ENCODE data around the gene PODXL.
"Not testable (repeated sequence)": the region's sequence is repeated elsewhere in the genome, so short reads cannot be mapped to it uniquely, and the experiment has no call there.

Gene PODXL

GRCh38 chr7:131488361-131488760 is 68.1 kb downstream of the PODXL start:
- DNase-seq, result no peak

GRCh38 chr7:131487217-131487616 is 69.2 kb downstream of the PODXL start:
- no peak for DNase-seq

GRCh38 chr7:131486346-131486745 is 70.1 kb downstream of the PODXL start:
- DNase-seq, result no peak

GRCh38 chr7:131483586-131483985 is 72.8 kb downstream of the PODXL start:
- DNase-seq, result no peak

GRCh38 chr7:131482800-131483199 is 73.6 kb downstream of the PODXL start:
- DNase-seq, result no peak

- no peak for DNase-seq
These were observed 75.8 kb downstream of the PODXL start for GRCh38 chr7:131480384-131481315.

- DNase-seq, result no peak
These were observed 79.7 kb downstream of the PODXL start for GRCh38 chr7:131476740-131477139.

- DNase-seq, result no peak
These were observed 85.0 kb downstream of the PODXL start for GRCh38 chr7:131471250-131472004.

GRCh38 chr7:131467788-131468187 is 88.6 kb downstream of the PODXL start:
- DNase-seq, result no peak

GRCh38 chr7:131466735-131467365 is 89.6 kb downstream of the PODXL start:
- no peak for DNase-seq

- not testable (repeated sequence) for DNase-seq
These were observed 93.7 kb downstream of the PODXL start for GRCh38 chr7:131462715-131463114.

GRCh38 chr7:131462059-131462458 is 94.4 kb downstream of the PODXL start:
- no peak for DNase-seq

GRCh38 chr7:131459256-131459655 is 97.2 kb downstream of the PODXL start:
- no peak for DNase-seq

- DNase-seq, result no peak
These were observed 100.1 kb downstream of the PODXL start for GRCh38 chr7:131456338-131456737.

- DNase-seq, result no peak
These were observed 100.9 kb downstream of the PODXL start for GRCh38 chr7:131455546-131455945.

- DNase-seq, result no peak
These were observed 101.4 kb downstream of the PODXL start for GRCh38 chr7:131455001-131455400.

- no peak for DNase-seq
These were observed 101.9 kb downstream of the PODXL start for GRCh38 chr7:131454498-131454897.
